Measurements from ENCODE around the gene FBXO4.
A peak's percentile ranks its signal among the peaks of the same experiment; 100 is the strongest.

Gene FBXO4, protein sequence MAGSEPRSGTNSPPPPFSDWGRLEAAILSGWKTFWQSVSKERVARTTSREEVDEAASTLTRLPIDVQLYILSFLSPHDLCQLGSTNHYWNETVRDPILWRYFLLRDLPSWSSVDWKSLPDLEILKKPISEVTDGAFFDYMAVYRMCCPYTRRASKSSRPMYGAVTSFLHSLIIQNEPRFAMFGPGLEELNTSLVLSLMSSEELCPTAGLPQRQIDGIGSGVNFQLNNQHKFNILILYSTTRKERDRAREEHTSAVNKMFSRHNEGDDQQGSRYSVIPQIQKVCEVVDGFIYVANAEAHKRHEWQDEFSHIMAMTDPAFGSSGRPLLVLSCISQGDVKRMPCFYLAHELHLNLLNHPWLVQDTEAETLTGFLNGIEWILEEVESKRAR

DNA sequence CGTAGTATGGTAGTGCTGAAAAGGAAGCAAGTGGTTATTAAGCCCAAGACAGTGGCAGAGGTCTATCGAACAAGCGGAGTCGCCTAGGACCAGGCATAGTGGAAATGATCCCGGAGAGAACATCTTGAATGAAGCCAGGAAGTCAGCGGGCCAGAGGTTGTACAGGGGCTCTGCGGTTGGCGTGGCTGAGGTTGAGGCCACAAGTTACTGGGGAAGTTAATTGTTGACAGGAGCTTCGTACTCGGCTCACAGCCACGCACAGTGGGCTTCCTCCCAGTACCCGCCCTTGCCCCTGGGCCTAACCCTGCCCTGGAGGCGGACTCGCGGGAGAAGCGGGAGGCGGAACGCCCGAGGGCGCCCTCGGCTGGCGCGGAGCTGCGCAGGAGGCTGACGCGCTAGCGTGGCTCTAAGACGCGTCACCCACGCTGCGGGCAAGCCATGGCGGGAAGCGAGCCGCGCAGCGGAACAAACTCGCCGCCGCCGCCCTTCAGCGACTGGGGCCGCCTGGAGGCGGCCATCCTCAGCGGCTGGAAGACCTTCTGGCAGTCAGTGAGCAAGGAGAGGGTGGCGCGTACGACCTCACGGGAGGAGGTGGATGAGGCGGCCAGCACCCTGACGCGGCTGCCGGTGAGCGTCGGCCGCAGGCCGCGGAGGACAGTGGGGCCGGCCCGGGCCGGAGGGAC lies at the start of gene FBXO4:
Gene FBXO4 (plus strand): TSS at position 410 of the 683 bp plus-strand sequence. CDS start 29 bp downstream, at position 439.
- peak; percentile 73 for DNase-seq (ENCODE audit: low read depth, low spot score)

DNA sequence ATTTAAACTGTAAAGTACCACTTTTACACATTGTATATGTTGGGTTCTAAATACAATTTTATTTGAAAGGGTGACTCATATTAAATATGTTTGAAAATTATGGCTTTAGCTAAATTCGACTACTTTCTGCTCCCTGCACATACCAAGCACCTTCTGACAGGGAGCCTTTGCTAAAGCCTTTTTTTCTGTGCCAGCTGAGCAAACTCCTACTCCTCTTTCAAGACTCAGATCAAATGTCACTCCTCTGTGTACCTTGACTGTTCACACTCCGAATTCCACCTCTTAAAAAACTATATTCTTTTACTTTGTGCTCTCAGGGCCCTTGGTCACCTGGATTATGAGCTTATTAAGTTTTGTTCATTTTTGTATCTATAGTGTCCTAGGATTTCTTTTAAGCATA lies 48.4 kb upstream of the FBXO4 start:
- no peak for DNase-seq (ENCODE audit: low read depth, low spot score)

DNA sequence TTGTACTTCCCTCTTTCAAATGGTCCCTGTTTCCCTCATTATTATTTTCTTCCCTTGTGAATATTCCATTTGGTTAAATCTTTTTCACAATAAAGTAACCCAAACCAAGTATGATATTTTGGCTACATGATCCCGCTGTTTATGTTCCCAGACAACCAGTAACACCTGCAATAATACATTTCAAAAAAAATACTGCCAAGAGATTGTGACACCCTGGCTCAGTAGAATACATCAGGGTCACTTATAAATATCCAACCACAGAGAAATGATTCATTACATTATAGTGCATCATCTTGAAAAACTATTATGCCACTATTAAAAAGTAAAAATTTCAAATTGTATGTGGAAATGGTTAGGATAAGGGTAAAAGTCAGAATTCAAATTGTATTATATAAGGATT lies 47.7 kb upstream of the FBXO4 start:
- no peak for DNase-seq (ENCODE audit: low read depth, low spot score)

DNA sequence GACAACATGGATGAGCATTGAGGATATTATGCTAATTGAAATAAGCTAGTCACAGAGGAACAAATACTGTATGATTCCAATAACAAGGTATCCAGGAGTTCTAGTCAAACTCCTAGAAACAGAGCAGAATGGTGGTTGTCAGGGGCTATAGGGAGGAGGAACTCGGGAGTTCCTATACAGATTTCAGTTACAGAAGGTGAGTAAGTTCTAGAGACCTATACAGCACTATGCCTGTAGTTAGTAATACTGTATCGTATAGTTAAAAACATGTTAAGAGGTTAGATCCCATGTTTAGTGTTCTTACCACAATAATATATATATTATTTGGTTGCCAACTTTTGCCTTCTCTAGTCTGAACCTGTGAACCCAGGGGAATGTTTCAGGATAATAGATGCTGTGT lies 46.9 kb upstream of the FBXO4 start:
- no peak for DNase-seq (ENCODE audit: low read depth, low spot score)

DNA sequence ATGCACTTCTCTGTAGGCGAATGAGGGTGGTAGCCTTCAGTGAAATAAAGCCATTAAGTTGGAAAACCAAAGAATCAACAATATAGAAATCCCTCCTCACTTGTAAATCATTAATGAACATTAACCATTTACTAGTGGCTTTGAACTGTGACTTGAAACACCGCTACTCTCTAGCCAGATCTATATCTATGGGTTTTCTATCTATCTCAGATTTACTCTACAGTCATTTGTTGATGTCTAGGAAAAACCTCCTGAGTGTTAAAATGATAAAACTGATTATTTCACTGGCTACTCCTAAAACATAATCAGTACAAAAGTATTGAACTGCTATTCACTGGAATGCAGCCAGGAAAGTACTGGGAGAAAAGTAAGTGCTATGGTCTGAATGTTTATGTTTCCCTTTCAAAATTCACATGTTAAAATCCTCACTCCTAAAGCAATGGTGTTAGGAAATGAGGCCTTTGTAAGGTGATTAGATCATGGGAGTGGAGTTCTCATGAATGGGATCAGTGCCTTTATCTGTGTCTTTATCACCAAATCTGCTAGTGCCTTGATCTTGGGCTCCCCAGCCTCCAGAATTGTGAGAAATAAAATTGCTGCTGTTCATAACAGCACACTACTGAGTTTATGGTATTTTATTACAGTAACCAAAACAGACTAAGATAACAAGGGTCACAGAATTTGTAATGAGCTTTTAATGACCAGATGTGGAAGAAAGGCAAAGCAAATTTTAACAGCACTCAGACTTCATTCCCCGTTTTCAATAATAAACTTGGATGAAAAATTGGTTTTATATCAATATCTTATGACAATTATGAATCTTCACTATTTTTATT lies 46.2 kb upstream of the FBXO4 start:
- DNase-seq (ENCODE audit: low read depth, low spot score) = no peak

DNA sequence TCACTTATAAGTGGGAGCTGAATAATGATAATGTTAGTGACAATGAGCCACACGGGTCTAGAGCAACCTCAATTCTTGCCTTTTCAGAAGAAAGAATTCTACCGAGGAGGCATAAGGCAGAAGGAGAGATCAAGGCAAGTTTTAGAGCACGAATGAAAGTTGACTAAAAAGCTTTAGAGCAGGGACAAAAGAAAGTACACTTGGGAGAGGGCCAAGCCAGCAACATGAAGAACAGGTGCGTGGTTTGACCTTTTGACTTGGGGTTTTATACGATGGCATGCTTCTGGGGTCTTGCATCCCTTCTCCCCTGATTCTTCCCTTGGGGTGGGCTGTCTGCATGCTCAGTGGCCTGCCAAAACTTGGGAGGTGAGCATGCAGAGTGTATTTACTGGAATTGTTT lies 42.3 kb upstream of the FBXO4 start:
- no peak for DNase-seq (ENCODE audit: low read depth, low spot score)

DNA sequence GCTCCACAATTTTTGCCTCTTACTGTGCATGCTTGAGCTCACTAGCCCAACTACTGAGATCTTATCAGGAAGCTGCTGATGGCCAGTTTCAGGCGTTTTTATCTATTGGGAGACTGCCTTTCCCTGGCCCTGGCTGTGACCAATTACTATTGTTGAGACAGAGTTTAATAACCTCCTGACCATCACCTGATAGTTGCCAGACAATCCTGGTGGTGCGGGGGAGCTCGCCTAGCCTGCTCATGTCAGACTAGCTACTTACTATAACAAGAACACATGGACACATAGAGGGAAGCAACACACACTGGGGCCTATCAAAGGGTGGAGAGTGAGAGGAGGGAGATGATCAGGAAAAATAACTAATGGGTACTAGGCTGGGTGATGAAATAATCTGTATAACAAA lies 41.8 kb upstream of the FBXO4 start:
- no peak for DNase-seq (ENCODE audit: low read depth, low spot score)

DNA sequence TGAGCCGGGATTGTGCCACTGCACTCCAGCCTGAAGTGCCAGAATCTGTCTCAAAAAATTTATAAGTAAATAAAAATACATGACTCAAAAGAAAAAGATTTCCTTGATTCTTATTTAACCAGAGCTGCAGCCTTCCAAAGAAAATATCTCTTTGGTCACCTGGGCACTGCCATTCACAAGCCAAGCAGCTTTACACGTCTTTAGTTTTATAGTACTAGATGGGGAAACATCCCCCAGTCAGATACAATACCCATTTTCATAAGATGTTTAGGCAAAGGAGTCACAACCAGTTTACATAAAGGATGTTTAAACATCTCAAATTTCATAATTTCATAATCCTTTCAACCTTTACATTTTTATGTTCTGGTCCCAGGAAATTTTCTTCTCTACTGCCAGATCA lies 41.1 kb upstream of the FBXO4 start:
- DNase-seq (ENCODE audit: low read depth, low spot score) = no peak

DNA sequence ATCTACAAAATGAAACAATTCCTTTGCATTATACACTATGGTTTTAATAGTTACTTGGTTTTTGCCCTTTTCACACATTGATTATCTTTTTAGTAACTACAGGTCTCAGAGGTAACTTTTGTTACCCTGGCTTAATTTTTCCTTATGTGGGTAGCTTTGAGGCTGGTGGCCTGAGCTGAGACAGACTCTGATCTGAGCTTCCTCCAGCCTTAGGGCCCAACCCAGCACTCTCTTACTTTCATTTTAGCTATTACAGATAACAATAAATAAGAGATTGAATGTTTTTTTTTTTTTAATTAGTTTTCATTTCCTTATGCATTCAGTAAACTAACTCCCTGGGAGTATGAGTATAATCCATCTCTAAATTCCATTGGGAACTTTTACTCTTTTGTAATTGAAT lies 39.8 kb upstream of the FBXO4 start:
- DNase-seq (ENCODE audit: low read depth, low spot score) = no peak

DNA sequence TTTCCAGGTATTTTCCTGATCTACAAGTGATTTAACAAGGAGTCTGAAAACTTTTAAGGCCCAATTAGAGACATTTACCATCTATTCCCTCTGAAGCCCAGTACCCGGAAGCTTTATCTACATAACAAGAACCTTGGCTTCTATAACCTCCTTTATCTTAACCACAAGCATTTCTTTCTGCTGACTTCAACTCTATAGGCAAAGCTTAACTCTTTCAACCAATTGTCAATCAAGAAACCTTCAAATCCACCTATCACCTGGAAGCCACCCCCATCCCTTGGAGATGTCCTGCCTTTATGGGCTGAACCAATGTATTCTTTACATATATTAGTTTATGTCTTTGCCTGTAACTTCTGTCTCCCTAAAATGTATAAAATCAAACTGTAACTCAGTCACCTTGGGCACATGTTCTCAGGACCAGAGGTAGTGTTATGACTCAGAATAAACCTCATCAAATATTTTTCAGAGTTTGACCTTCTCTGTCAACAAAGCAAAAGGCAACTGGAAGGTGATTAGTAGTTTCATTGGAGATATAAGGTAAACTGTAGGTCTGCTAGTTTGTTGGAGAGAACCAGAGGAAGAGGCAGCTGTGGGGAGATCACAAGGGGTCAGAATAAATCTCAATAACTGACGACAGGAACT lies 33.9 kb upstream of the FBXO4 start:
- DNase-seq (ENCODE audit: low read depth, low spot score) = no peak

DNA sequence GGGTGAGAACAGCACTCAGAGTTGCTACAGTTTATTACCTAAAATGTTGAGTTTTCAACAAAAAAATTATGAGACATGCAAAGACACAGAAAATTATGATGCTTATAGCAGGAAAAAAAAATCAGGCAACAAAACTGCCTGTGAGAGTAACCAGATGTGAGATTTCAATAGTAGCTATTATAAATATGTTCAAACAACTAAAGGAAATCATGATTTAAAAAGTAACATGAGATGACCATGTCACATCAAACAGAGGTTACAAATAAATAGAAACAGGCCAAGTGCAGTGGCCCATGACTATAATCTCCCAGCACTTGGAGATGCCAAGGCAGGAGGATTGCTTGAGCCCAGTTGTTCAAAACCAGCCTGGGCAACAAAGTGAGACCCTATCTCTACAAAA lies 33.0 kb upstream of the FBXO4 start:
- DNase-seq (ENCODE audit: low read depth, low spot score) = no peak

DNA sequence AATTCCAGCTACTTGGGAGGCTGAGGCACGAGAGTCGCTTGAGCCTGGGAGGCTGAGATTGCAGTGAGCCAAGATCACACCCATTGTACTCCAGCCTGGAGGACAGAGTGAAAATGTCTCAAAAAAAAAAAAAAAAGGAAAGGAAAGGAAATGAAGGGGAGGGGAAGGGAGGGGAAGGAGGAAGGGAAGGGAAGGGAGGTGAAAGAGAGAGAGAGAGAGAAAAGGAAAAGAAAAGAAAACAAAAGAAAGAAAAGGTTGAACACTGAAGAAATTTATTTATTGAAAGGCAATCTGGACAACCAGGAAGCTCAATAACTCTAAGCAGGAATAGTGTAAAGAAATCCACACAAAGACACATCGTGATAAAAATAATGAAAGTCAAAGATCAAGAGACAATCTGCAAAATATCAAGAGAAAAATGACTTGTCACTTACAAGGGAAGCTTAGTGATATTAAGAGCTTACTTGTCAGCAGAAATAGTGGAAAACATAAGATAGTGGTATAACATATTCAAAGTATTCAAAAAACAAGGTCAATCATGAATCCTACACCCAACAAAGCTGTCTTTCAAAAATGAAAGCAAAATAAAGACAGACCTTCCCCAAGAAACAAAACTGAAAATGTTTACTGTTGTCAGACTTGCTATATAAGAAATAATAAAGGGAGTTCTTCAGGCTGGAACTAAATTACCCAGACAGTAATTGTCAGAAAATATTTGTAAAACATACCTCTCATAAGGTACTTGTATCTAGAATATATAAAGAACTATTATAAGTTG lies 31.8 kb upstream of the FBXO4 start:
- no peak for DNase-seq (ENCODE audit: low read depth, low spot score)

DNA sequence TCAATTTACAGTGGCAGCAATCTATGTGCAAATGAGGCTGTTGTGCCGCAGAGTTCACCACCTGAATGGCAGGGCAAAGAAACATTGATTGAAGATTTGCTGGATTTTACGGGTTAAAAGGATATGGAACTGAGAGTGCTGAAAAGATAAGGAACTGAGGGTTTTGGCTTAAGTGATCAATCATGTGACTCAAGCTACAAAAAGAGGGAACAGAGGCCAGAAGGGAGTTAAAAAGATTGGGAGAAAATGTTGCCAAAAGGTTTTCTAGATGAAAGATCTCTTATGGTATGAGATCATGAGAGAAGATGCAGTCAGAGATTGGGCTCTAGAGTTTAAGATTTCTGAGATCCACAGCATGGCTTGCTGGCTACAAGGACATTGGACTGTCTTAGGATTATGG lies 28.9 kb upstream of the FBXO4 start:
- no peak for DNase-seq (ENCODE audit: low read depth, low spot score)

DNA sequence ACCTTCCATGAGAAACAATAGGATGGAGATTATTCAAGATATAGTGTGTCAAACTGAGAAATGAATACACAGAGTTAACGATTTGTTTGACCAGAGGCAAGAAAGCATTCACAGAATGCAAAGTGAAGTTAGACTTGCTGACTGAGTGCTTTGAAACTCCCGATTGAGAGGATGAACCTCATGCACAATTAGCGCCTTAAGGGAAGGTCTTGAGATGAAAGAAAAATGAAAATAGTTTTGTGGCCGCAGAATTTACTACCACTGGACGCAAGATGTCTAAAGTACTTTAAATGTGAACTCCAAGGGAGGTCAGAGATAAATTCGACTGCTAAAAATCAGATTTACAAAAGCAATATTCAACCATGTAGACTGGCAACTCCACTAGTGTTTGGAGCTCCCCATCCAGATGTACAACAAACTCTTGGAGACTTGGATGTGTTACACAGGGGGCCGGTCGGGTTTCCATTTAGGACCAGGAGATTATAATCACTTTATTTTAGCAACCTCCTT lies 21.6 kb upstream of the FBXO4 start:
- DNase-seq (ENCODE audit: low read depth, low spot score) = no peak

DNA sequence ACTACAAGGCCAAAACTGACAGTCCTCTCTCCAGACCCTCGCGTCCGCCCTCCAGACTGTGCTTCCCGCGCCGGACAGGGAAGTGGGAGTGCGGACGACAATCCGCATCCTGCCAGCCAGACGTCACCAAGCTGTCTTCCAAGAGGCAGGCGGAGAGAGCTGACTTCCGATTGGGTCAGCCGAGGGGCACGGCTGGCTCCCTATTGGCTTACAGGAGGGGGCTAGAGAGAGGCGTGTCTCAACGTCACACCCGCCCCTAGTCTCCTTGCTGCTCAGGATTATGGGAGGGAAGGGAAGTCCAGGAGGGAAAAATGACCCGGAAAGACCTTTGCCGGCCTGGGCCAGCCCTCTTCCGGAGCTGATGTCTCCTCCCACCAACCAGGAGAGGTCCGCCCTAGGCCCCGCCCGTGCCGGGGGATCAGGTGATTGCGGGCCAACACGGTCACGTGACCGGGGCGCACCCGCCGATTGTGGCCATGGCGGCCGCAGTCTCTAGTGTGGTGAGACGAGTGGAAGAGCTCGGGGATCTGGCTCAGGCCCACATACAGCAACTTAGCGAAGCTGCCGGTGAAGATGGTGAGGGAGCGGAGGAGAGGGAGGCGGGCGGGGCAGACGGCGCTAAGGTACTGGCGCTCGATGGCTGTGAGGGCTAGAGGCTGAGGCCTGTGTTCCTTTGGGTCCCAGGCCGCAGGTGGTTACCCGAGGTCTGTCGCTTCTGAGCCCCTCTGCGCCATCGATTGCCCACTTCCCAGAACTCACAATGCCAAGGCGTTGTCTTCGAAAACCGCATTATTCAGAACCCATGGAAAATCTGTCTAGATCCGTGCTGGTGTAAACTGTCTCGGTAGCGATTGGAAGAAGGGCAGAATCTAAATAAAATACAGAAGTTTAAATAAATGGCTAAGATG lies 20.9 kb upstream of the FBXO4 start, which contains the start of gene RIMOC1:
Gene RIMOC1 (plus strand): TSS at position 453 of the 908 bp plus-strand sequence. CDS start 24 bp downstream, at position 477.
- peak; percentile 94 for DNase-seq (ENCODE audit: low read depth, low spot score)

DNA sequence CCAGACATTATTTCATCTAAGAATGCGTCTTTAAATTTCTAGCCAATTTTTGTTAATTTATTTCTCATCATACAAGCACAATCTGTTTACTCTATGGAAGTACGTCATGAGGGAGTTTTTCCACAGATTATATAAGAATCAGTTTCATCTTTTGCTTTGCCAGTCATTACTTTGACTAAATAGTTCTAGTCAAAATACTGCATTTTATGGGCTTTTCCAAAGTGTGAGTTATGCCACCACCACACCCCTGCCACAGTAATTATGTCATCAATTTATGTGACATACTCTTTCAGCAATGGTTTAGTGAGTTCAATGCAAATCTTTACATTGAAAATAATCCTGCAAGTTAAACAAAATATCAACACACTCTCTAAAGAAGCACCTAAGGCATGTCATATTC lies 18.9 kb upstream of the FBXO4 start:
- no peak for DNase-seq (ENCODE audit: low read depth, low spot score)

DNA sequence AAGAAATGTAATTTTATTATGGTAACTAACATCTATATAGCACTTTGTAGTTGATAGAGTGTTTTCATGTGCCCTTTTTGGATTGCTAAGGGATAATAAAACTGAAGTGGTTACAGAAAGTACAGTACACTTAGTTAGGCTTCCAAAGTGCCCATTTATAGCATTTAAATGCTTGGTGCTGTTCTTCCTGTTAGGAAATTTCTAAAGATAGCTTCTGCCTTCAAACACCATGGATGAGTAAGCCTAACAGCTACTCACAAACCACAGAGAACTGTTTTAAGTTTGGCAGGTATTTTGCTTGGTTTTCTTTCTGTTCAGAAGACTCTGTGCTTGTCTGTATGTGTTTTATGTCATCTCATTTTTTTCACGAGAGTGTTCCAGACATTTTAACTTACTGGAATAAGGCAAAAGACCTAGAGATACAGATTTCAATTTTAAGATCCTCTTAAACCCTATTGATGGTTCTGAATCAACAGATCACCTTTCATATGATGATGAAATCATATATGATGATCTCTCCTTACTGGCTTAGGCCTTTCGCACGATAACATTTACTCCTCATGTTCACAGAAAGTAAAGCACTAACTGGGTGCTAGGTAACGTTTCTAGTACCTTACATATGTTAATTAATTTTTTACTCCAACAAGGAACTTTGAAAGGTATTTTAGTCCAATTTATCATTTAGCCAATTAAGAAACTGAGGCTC lies 16.6 kb upstream of the FBXO4 start:
- DNase-seq (ENCODE audit: low read depth, low spot score) = no peak

DNA sequence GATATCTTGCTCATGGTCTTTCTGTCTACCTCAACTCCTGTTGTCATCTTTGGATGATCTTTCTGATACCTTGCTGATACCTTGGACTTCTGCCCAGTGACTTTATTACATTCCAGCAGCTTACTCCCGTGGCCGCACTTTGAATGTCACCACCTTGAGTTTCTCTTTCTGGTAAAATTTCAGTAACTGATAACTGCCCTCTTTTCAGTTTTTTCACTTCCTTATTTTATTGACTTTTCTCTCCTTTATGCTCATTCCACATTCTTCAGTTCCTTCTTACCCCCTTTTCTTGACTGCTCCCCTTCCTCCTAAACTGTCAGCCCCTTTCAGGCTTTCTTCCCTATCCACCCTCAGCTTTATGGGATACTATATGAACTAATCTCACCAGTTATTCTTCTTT lies 7.0 kb upstream of the FBXO4 start:
- DNase-seq (ENCODE audit: low read depth, low spot score) = no peak

DNA sequence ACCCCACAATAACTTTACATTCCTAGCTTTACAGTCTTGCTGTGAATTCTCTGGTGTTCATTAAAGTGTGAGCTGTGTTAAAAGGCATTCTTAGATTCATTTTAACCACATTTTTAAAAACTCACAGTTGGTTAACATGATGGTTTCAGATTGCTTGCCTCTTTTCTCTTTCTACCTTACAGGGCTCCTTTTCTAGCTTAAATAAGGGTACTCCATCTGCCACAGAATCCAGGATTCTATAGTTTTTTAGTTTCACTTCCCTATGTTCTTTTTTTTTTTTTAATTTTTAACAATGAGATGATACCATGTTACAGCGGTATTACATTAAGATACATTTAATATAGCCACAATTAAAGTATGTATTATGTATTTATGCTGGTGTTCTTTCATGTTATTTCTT lies 3.9 kb upstream of the FBXO4 start:
- DNase-seq (ENCODE audit: low read depth, low spot score) = no peak

Measured in activated CD4-positive, CD25-positive, alpha-beta regulatory T cell treated with anti-CD3 and anti-CD28 coated beads, Interleukin-2, amount 50 U/mL, for 16 hours (primary cell).